Measurements from ENCODE around the gene LILRA5. TPM values are rescaled to one million over a fixed set of nuclear protein-coding genes. Genes with fewer than 3 reads are reported as not detected.
"Not testable (repeated sequence)": the region's sequence is repeated elsewhere in the genome, so short reads cannot be mapped to it uniquely, and the experiment has no call there.

Gene LILRA5
- total RNA-seq, 1 donor from 2014 or later = not detected

GRCh38 chr19:54335164-54335563, 22.2 kb upstream of the LILRA5 start:
- intact Hi-C loops (cut with micrococcal nuclease) = no loop called here

- intact Hi-C loops (cut with micrococcal nuclease) = no loop called here
These were observed 20.8 kb upstream of the LILRA5 start for GRCh38 chr19:54333586-54334298.

GRCh38 chr19:54332149-54332548, 19.2 kb upstream of the LILRA5 start:
- intact Hi-C loops (cut with micrococcal nuclease) = no loop called here

GRCh38 chr19:54331626-54332025, 18.7 kb upstream of the LILRA5 start:
- intact Hi-C loops (cut with micrococcal nuclease) = no loop called here

GRCh38 chr19:54329476-54330165, 16.7 kb upstream of the LILRA5 start:
- intact Hi-C loops (cut with micrococcal nuclease) = no loop called here

- intact Hi-C loops (cut with micrococcal nuclease) = not testable (repeated sequence)
These were observed 15.8 kb upstream of the LILRA5 start for GRCh38 chr19:54328781-54329180.

GRCh38 chr19:54325631-54326030, 12.7 kb upstream of the LILRA5 start:
- intact Hi-C loops (cut with micrococcal nuclease) = loop anchor here (1.0 kb wide), 1 partner anchor 66 kb away; no protein-coding TSS in a partner anchor

- intact Hi-C loops (cut with micrococcal nuclease) = loop anchor here (1.0 kb wide), 1 partner anchor 66 kb away; no protein-coding TSS in a partner anchor
These were observed 12.2 kb upstream of the LILRA5 start for GRCh38 chr19:54325194-54325621.

- intact Hi-C loops (cut with micrococcal nuclease) = no loop called here
These were observed 11.1 kb upstream of the LILRA5 start for GRCh38 chr19:54324071-54324470.

GRCh38 chr19:54322934-54323333, 10.0 kb upstream of the LILRA5 start:
- intact Hi-C loops (cut with micrococcal nuclease) = not testable (repeated sequence)

- intact Hi-C loops (cut with micrococcal nuclease) = not testable (repeated sequence)
These were observed 9.3 kb upstream of the LILRA5 start for GRCh38 chr19:54322295-54322694.

- intact Hi-C loops (cut with micrococcal nuclease) = no loop called here
These were observed 7.1 kb upstream of the LILRA5 start for GRCh38 chr19:54319892-54320670.

GRCh38 chr19:54319049-54319448, 6.1 kb upstream of the LILRA5 start:
- intact Hi-C loops (cut with micrococcal nuclease) = no loop called here

- intact Hi-C loops (cut with micrococcal nuclease) = no loop called here
These were observed 4.9 kb upstream of the LILRA5 start for GRCh38 chr19:54317965-54318240.

GRCh38 chr19:54317108-54317964, 4.4 kb upstream of the LILRA5 start:
- intact Hi-C loops (cut with micrococcal nuclease) = no loop called here

- intact Hi-C loops (cut with micrococcal nuclease) = no loop called here
These were observed 3.8 kb upstream of the LILRA5 start for GRCh38 chr19:54316746-54317107.

GRCh38 chr19:54315956-54316355, 3.0 kb upstream of the LILRA5 start:
- intact Hi-C loops (cut with micrococcal nuclease) = no loop called here

GRCh38 chr19:54312011-54312410, 955 bp downstream of the LILRA5 start:
- intact Hi-C loops (cut with micrococcal nuclease) = no loop called here

- intact Hi-C loops (cut with micrococcal nuclease) = no loop called here
These were observed 1.5 kb downstream of the LILRA5 start for GRCh38 chr19:54311486-54311885.

- intact Hi-C loops (cut with micrococcal nuclease) = no loop called here
These were observed 2.4 kb downstream of the LILRA5 start for GRCh38 chr19:54310543-54310942.

GRCh38 chr19:54309811-54310210, 3.2 kb downstream of the LILRA5 start:
- intact Hi-C loops (cut with micrococcal nuclease) = no loop called here

All from T-helper 2 cell treated with Interferon-gamma antibody and Interleukin-4, amounts not matched to agents 100 ng/mL and 5 ng/mL, for 36 hours (primary cell).